T-helper 2 cell (primary cell): Measurements from ENCODE around the gene RERE.

ENCODE experiments used
- DNase-seq, 5 experiments: peaks; one replicate each; pipeline versions ENCODE4 v3.0.0 to v3.0.0-alpha.2; 2012 to 2022

RERE gene

DNA sequence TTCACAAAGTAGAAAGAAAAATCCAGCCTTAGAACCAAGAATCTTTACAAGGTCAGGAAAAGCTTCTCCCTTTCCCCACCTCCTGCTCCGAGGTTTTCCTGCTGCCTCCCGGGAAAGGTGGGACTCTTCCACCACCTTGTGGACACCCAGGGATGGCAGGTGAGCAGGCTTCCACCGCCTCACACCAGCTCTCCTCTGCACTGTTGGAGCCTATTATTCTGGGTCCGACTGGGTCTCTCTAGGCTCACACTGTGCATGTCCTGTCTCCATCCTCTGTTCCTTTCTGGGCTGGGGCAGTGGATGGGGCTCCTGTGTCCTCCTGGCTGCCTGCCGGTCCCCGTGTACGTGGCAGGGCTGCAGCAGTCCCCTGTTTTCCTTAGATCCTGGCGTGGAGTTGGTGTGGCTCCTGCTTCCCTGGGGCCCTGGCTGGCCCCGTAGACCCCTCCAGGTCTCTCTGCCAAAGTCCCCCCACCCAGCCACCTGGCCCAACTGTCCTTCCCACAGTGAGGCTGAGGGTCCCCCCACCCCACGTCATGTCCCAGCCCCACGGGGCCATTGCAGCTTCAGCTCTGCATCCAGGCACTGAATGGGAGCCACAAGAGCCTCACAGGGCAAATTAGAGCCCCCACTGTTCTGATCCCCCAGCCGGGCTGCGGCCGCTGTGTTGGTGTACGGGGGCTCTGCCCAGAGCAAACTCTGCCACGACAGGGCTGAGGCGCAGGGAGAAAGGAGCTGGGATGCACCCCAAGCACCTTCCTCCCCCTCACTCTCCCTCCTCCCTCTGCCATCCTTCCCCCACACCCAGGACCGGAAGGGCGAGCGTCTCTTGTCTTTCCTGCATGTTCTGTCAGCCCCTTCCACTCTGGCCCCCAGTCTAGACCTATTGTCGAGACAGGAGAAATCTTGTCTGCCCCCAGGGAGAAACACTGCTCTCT lies 502.8 kb downstream of the RERE start:
- peak in 4 of 5 experiments; percentile 13 to 52 (median 31) for DNase-seq

DNA sequence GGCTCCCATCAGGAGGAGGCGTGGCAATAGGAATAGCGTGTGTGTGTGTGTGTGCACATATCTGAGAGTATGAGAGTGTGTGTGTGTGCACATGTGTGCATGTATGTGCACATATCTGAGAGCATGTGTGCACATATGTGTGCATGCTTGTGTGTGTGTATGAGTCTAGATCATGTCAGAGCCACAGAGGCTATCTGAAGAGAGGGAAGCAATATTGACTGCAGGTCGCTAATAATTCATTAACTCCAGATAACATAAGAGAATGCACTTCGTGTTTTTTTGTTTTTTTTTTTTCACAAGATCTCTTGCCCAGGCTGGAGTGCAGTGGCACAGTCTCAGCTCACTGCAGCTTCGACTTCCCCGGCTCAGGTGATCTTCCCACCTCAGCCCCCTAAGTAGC lies 504.2 kb downstream of the RERE start:
- DNase-seq: no peak

DNA sequence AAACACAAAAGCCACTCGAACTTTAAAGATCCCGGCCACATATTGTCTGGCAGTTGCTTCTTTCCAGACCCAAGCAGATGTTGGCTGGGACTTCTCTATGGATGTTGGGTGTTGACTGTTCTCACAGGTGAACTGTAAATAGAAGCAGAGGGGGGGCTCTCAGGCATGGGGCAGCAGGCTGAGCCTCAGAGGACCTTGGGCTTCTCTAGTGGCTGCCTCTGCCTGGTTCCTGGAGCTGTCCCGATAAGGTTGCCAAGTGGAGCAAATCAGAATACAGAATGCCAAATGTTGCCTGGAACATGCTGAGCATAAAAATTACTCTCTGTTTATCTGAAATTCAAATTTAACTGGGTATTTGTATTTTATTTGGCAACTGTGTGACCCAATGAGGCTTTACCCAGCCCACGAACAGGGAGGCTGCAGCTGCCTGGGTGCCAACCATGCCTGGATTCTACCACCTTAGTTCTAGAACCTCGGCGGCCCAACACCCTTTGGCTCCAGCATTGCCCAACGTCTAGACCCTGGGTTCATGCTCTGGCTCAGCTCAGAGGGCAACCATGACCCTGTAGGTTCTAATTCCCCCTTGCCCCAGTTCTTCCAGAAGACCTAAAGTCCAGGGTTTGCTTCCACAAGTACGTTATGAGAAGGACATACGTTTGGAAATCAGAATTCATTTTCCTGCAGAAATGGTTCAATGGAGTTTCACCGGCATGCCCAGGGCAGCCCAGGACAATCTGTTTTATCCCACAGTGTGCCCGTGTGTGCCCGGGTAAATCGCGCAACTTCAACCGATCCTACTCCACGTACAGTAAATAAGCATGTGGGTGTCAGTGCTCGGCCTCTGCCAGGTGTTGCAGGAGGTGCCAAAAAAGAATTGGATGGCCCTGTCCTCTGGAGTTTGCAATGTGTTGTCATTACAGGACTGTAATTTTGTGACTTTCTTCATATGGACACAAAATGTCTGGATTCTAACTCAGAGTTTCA lies 504.9 kb downstream of the RERE start:
- DNase-seq: no peak

DNA sequence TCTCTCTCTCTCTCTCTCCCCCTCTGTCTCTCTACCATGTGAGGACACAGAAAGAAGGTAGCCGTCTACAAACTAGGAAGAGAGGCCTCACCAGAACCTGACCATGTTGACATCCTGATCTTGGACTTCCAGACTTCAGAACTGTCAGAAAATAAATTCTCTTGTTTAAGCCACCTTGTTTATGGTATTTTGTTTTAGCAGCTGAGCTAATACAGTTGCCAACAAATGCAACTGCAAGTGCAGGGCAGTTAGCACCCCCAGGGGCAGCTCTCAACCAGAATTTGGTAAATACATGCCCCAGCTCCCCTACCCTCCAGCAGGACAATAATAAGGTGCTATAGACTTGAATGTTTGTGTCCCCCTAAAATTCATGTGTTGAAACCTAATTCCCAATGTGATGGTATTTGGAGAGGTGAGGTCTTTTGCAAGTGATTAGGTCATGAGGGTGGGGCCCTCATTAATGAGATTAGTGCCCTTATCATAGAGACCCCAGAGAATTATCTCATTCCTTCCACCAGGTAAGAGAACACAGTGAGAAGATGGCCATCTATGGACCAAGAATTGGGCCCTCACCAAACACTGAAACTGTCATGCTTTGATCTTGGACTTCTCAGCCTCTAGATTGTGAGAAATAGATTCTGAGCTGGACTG lies 506.2 kb downstream of the RERE start:
- DNase-seq: no peak

DNA sequence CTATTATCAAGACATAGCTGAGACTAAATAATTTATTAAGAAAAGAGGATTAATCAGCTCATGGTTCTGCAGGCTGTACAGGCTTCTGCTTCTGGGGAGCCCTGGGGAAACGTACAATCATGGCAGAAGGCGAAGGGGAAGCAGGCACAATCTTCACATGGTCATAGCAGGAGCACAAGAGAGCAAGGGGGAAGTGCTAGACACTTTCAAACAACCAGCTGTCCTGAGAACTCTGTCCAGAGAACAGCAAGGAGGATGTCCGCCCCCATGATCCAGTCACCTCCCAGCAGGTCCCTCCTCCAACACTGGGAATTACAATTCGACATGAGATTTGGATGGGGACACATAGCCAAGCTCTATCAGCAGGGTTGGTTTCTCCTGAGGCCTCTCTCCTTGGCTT lies 509.8 kb downstream of the RERE start:
- DNase-seq: no peak

DNA sequence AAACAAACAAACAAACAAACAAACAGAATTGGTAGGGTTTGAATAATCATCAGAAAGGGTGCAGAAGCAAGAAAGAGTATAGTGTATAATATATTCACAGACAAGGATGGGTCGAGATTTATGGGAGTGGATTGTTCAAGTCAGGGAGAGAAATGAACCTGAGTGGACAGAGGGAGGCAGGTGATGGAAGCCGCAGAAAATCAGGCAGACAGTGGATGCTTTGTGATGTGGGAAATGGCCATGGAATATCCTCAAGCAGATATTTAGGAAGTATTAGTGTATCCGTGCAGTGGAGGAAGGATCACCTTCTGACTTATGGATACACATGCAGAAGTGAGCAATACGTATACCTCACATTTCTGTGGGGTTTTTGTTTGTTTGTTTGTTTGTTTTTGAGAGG lies 513.6 kb downstream of the RERE start:
- DNase-seq: no peak

DNA sequence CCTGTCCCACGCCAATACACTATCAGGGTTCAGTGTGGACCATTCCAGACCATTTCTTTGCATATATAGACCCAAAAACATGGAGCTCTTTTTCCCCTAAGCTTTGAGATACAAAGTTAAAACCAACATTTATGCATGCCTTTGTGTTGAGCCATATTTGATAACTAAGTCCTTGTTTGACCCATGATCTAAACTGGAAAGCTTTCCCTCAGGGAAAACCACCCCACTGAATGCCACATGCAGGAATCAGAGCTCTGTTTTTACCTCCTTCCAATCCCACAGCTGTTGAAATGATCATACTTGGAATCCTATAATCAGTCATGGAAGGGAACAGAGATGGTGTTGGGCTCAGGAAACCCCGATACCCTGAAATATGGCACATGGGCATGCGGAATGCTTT lies 514.3 kb downstream of the RERE start:
- DNase-seq: no peak
